ENCODE results near the gene GIMAP4.

DNA sequence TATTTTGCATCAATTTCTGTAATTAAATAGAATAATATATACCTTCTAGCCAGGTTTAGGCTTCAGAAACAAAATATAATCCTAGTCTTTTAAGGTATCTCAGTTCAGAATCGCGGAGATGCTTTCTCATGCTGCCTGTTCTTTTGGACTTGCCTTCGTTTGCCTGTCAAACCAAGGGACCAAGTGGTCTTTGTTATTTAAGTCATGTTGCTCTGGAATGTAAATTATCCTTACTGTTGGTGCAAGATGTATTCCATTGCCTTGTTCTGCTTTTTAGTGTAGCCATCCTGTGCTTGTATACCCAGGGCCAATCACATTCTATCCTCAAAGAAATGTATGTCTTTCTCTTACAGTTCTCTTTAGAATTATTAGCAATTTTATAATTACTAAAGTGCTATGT, 1.1 kb upstream of the GIMAP4 start:
- TF ChIP-seq, protein P1, sequence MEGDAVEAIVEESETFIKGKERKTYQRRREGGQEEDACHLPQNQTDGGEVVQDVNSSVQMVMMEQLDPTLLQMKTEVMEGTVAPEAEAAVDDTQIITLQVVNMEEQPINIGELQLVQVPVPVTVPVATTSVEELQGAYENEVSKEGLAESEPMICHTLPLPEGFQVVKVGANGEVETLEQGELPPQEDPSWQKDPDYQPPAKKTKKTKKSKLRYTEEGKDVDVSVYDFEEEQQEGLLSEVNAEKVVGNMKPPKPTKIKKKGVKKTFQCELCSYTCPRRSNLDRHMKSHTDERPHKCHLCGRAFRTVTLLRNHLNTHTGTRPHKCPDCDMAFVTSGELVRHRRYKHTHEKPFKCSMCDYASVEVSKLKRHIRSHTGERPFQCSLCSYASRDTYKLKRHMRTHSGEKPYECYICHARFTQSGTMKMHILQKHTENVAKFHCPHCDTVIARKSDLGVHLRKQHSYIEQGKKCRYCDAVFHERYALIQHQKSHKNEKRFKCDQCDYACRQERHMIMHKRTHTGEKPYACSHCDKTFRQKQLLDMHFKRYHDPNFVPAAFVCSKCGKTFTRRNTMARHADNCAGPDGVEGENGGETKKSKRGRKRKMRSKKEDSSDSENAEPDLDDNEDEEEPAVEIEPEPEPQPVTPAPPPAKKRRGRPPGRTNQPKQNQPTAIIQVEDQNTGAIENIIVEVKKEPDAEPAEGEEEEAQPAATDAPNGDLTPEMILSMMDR (IDR thresholded peaks at IDR 0.05), result no peak
- TF ChIP-seq EZH2 (IDR thresholded peaks at IDR 0.05; ENCODE audit: borderline replicate concordance, insufficient read depth, low read depth, low read length, poor library complexity, severe bottlenecking), result no peak
